Measurements from ENCODE around the gene MEIS2.

Gene MEIS2

GRCh38 chr15:37096558-37097143 is 3.7 kb downstream of the MEIS2 start:
- TF ChIP-seq, protein P1, sequence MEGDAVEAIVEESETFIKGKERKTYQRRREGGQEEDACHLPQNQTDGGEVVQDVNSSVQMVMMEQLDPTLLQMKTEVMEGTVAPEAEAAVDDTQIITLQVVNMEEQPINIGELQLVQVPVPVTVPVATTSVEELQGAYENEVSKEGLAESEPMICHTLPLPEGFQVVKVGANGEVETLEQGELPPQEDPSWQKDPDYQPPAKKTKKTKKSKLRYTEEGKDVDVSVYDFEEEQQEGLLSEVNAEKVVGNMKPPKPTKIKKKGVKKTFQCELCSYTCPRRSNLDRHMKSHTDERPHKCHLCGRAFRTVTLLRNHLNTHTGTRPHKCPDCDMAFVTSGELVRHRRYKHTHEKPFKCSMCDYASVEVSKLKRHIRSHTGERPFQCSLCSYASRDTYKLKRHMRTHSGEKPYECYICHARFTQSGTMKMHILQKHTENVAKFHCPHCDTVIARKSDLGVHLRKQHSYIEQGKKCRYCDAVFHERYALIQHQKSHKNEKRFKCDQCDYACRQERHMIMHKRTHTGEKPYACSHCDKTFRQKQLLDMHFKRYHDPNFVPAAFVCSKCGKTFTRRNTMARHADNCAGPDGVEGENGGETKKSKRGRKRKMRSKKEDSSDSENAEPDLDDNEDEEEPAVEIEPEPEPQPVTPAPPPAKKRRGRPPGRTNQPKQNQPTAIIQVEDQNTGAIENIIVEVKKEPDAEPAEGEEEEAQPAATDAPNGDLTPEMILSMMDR (conservative IDR thresholded peaks at IDR 0.05; ENCODE audit: low read length), result no peak
- no peak for TF ChIP-seq EZH2phosphoT487 (IDR thresholded peaks at IDR 0.05; ENCODE audit: borderline replicate concordance)
- Histone ChIP-seq H3K9ac (ENCODE audit: low read depth, low read length, poor library complexity, severe bottlenecking) (no peak overlapping the region), H3F3A (ENCODE audit: low read depth) (no peaks in the 10 kb centered on the region), H3K4me3 (ENCODE audit: low read length, poor library complexity, severe bottlenecking) (no peak overlapping the region), H3K4me2 (ENCODE audit: low read depth, low read length, poor library complexity, severe bottlenecking) (no peak overlapping the region), H3K4me1 (ENCODE audit: insufficient read depth, low read length, poor library complexity, severe bottlenecking) (no peaks in the 10 kb centered on the region), H3K9me3 (ENCODE audit: insufficient read depth, low read depth, low read length) (no peaks in the 10 kb centered on the region), H3K9me2 (replicated peaks; ENCODE audit: low read depth, low read length) (no peaks in the 10 kb centered on the region), H2AFZ (ENCODE audit: low read length) (no peak overlapping the region), H4K20me1 (ENCODE audit: insufficient read depth, low read length, poor library complexity, severe bottlenecking) (no peaks in the 10 kb centered on the region), H3K79me2 (ENCODE audit: insufficient read depth, low read length) (no peaks in the 10 kb centered on the region), H3K36me3 (ENCODE audit: insufficient read depth, low read length) (no peaks in the 10 kb centered on the region), H3K27me3 (ENCODE audit: insufficient read depth, low read length, poor library complexity, severe bottlenecking) (no peaks in the 10 kb centered on the region)

- Histone ChIP-seq H4K20me1 (ENCODE audit: insufficient read depth, low read length, poor library complexity, severe bottlenecking) (no peaks in the 10 kb centered on the region), H3K79me2 (ENCODE audit: insufficient read depth, low read length) (no peaks in the 10 kb centered on the region), H3K4me1 (ENCODE audit: insufficient read depth, low read length, poor library complexity, severe bottlenecking) (no peaks in the 10 kb centered on the region), H3K9ac (ENCODE audit: low read depth, low read length, poor library complexity, severe bottlenecking) (no peak overlapping the region), H3K9me2 (replicated peaks; ENCODE audit: low read depth, low read length) (no peaks in the 10 kb centered on the region), H3K4me2 (ENCODE audit: low read depth, low read length, poor library complexity, severe bottlenecking) (no peak overlapping the region), H3K27me3 (ENCODE audit: insufficient read depth, low read length, poor library complexity, severe bottlenecking) (no peaks in the 10 kb centered on the region), H3K36me3 (ENCODE audit: insufficient read depth, low read length) (no peaks in the 10 kb centered on the region), H3K9me3 (ENCODE audit: insufficient read depth, low read depth, low read length) (no peaks in the 10 kb centered on the region), H2AFZ (ENCODE audit: low read length) (no peak overlapping the region), H3F3A (ENCODE audit: low read depth) (no peaks in the 10 kb centered on the region), H3K4me3 (ENCODE audit: low read length, poor library complexity, severe bottlenecking) (no peak overlapping the region)
- TF ChIP-seq, protein P1 (conservative IDR thresholded peaks at IDR 0.05; ENCODE audit: low read length), result no peak
- TF ChIP-seq EZH2phosphoT487 (IDR thresholded peaks at IDR 0.05; ENCODE audit: borderline replicate concordance), result no peak
These were observed 4.4 kb downstream of the MEIS2 start for GRCh38 chr15:37095770-37096557.

- Histone ChIP-seq H3K9me2 (replicated peaks; ENCODE audit: low read depth, low read length) (no peaks in the 10 kb centered on the region), H3K4me3 (ENCODE audit: low read length, poor library complexity, severe bottlenecking) (no peak overlapping the region), H3K9me3 (ENCODE audit: insufficient read depth, low read depth, low read length) (no peaks in the 10 kb centered on the region), H3K9ac (ENCODE audit: low read depth, low read length, poor library complexity, severe bottlenecking) (no peak overlapping the region), H2AFZ (ENCODE audit: low read length) (no peak overlapping the region), H3F3A (ENCODE audit: low read depth) (no peaks in the 10 kb centered on the region), H3K4me1 (ENCODE audit: insufficient read depth, low read length, poor library complexity, severe bottlenecking) (no peaks in the 10 kb centered on the region), H4K20me1 (ENCODE audit: insufficient read depth, low read length, poor library complexity, severe bottlenecking) (no peaks in the 10 kb centered on the region), H3K36me3 (ENCODE audit: insufficient read depth, low read length) (no peaks in the 10 kb centered on the region), H3K79me2 (ENCODE audit: insufficient read depth, low read length) (no peaks in the 10 kb centered on the region), H3K27me3 (ENCODE audit: insufficient read depth, low read length, poor library complexity, severe bottlenecking) (no peaks in the 10 kb centered on the region), H3K4me2 (ENCODE audit: low read depth, low read length, poor library complexity, severe bottlenecking) (no peak overlapping the region)
- TF ChIP-seq, protein P1 (conservative IDR thresholded peaks at IDR 0.05; ENCODE audit: low read length), result no peak
- no peak for TF ChIP-seq EZH2phosphoT487 (IDR thresholded peaks at IDR 0.05; ENCODE audit: borderline replicate concordance)
These were observed 5.2 kb downstream of the MEIS2 start for GRCh38 chr15:37094915-37095711.
